ENCODE results near the gene FCRL3. TPM values are rescaled to one million over a fixed set of nuclear protein-coding genes. Genes with fewer than 3 reads are reported as not detected.

FCRL3 gene
- total RNA-seq, 8 experiments from 2014 or later = 0.11 to 1.2 (median 0.23) TPM; not detected in 3

DNA sequence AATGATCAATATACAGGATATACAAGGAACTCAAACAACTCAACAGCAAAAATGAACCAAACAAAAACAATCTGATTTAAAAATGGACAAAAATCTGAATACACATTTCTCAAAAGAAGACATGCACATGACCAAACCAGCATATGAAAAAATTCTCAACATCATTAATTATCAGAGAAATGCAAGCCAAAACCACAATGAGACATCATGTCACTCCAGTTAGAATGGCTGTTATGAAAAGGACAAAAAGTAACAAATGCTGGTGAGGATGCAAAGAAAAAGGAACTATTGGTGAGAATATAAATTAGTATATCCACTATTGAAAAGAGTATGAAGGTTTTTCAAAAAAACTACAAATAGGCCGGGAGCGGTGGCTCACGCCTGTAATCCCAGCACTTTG lies 42.0 kb downstream of the FCRL3 start:
- in situ Hi-C loops (cut with MboI; ENCODE audit: low pct_unique_long_range_greater_than_20kb in 2 of 9, low sequenced_read_pairs in 9 of 9, unreplicated experiment in 9 of 9) = no loop called here
- Histone ChIP-seq H3K4me1 (replicated peaks in 1 of 2) (no peaks in the 10 kb centered on the region), H3K27ac (no peak overlapping the region), H3K4me3 (no peak overlapping the region)
- ATAC-seq (replicated peaks in 6 of 8) = no peak
- WGBS, 10 experiments = 36 to 100% (median 79%) methylated on average over 1 to 3 of the region's 3 CpGs; no CpG with 5 or more reads in 4 of the 10 experiments

DNA sequence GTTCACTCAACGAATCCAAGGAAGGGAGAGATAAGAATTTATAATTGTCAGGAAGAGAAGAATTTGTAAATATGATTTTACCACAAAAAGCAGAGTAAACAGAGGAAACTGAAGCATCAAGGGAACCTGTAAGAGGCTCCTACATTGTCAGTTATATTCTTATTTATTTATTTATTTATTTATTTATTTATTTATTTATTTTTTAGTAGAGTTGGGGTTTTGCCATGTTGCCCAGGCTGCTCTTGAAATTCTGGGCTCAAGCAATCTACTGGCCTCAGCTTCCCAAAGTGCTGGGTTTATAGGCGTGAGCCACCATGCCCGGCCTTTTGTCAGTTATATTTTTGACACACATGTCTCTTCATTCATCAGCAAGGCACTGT lies 47.1 kb downstream of the FCRL3 start:
- H3K4me1 ChIP-seq (replicated peaks in 1 of 2) = no peaks in the 10 kb centered on the region
- H3K4me3 ChIP-seq = no peak overlapping the region
- ATAC-seq (replicated peaks in 6 of 8) = no peak
- H3K27ac ChIP-seq = no peak overlapping the region
- WGBS, 10 experiments = 3 to 78% (median 52%) methylated on average over 1 to 3 of the region's 3 CpGs
- in situ Hi-C loops (cut with MboI; ENCODE audit: low pct_unique_long_range_greater_than_20kb in 2 of 9, low sequenced_read_pairs in 9 of 9, unreplicated experiment in 9 of 9) = no loop called here

DNA sequence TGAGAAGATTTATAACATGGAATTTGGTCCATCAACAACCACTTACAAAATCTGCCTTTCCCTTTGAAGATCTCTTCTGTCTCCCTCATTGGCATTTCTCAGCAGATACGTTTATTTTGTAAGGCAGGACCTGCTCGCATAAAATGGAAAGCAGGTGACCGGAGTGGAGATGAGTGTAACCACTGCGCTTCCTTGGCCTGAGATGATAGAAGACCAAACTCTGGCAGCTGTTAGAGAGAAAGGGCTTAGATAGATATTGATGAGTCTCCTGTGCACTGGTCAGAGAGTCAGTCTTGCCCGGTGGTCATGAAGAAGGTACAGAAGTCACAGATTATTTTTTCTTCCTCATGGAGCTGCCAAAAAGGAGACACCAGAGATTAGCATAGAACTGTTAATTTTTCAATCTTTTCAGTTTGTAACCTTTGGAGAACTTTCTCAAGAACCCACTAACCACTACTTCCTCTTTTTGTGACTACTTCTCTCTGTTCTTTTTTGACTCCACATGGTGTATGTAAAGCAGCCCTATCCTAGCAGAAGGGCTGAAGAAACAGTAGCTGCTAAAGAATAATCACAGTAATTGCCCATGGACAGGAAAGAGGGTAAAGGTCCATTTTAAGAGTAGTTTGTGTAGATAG lies 47.6 kb downstream of the FCRL3 start:
- in situ Hi-C loops (cut with MboI; ENCODE audit: low pct_unique_long_range_greater_than_20kb in 2 of 9, low sequenced_read_pairs in 9 of 9, unreplicated experiment in 9 of 9) = no loop called here
- 13 to 96% (median 74%) methylated on average over 4 to 5 of the region's 5 CpGs; no CpG with 5 or more reads in 1 of the 10 experiments for WGBS, 10 experiments

DNA sequence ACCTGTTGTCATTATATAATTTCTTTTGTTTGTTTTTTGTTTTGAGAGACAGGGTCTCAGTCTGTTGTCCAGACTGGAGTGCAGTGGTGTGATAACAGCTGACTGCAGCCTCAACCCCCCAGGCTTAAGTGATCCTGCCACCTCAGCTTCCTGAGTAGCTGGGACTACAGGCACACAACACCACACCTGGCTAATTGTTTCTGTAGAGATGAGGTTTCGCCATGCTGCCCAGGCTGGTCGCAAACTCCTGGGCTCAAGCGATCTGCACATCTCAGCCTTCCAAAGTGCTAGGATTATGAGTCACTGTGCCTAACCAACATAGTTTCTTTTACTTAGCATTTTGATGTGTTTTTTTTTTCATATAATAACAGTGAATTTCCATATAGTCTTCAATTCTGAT lies 52.3 kb downstream of the FCRL3 start:
- ATAC-seq (replicated peaks in 6 of 8) = no peak
- H3K4me1 ChIP-seq (replicated peaks in 1 of 2) = no peaks in the 10 kb centered on the region
- H3K27ac ChIP-seq = no peak overlapping the region
- H3K4me3 ChIP-seq = no peak overlapping the region
- in situ Hi-C loops (cut with MboI; ENCODE audit: low pct_unique_long_range_greater_than_20kb in 2 of 9, low sequenced_read_pairs in 9 of 9, unreplicated experiment in 9 of 9) = no loop called here
- WGBS, 10 experiments = 37 to 100% (median 92%) methylated on average over 2 to 3 of the region's 3 CpGs; no CpG with 5 or more reads in 4 of the 10 experiments

More for the DNA sequence above, 47.6 kb downstream of the FCRL3 start:
- Histone ChIP-seq H3K27ac (no peak overlapping the region), H3K4me1 (replicated peaks in 1 of 2) (no peaks in the 10 kb centered on the region), H3K4me3 (no peak overlapping the region)
- no peak for ATAC-seq (replicated peaks in 6 of 8)

GRCh38 chr1:157646144-157646543 lies 54.4 kb downstream of the FCRL3 start:
- Histone ChIP-seq H3K27ac (no peak overlapping the region), H3K4me3 (no peak overlapping the region), H3K4me1 (replicated peaks in 1 of 2) (no peaks in the 10 kb centered on the region)
- no peak for ATAC-seq (replicated peaks in 6 of 8)
- in situ Hi-C loops (cut with MboI; ENCODE audit: low pct_unique_long_range_greater_than_20kb in 2 of 9, low sequenced_read_pairs in 9 of 9, unreplicated experiment in 9 of 9) = no loop called here

DNA sequence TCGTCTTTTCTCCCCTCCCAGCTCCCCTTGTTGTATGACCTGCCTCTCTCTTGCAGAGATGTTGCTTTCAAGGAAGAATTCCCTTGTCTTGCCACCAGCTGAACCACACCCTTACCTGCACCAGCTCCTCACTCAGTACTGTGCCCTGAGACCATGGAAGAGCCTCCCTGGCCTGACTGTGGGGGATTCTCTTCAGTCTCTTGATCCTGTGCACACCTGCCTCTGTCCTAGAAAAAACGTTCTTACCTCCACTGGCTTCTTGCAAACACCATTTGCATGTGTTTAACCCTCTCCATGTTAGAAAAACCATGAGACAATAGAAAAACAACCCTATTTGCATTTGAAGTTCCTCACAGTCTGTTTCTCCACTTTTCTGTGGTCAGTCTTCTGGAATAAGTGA lies 59.4 kb downstream of the FCRL3 start:
- ATAC-seq (replicated peaks in 6 of 8) = no peak

DNA sequence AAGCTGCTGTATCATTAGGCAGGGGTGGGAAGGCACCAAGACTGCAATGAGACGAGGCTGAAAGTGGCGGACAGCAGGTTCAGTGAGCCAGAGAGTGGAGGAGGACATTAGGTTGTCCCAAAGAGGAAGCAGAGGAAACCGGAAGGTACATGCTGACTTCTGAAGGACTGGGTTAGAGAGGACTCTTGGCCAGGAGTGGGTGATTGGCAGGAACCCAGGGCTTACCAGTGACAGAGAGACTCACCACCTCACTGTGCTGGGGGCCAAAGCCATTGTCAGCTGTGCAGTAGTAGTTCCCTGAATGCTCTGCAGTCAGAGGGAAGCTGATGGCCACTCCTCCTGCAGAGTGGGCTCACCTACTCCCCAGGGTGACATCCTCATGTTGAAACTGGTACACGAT lies 60.8 kb downstream of the FCRL3 start:
- in situ Hi-C loops (cut with MboI; ENCODE audit: low pct_unique_long_range_greater_than_20kb in 2 of 9, low sequenced_read_pairs in 9 of 9, unreplicated experiment in 9 of 9) = no loop called here
- Histone ChIP-seq H3K4me3 (no peak overlapping the region), H3K27ac (no peak overlapping the region), H3K4me1 (replicated peaks in 1 of 2) (no peaks in the 10 kb centered on the region)
- 0 to 79% (median 59%) methylated on average over 1 to 4 of the region's 4 CpGs; no CpG with 5 or more reads in 3 of the 10 experiments for WGBS, 10 experiments
- no peak for ATAC-seq (replicated peaks in 6 of 8)

More for the DNA sequence above, 59.4 kb downstream of the FCRL3 start:
- in situ Hi-C loops (cut with MboI; ENCODE audit: low pct_unique_long_range_greater_than_20kb in 2 of 9, low sequenced_read_pairs in 9 of 9, unreplicated experiment in 9 of 9) = no loop called here
- 0 to 60% (median 3%) methylated on average over 1 to 2 of the region's 2 CpGs for WGBS, 10 experiments
- no peak overlapping the region for H3K4me3 ChIP-seq
- H3K4me1 ChIP-seq (replicated peaks in 1 of 2) = no peaks in the 10 kb centered on the region
- H3K27ac ChIP-seq = no peak overlapping the region

- H3K27ac ChIP-seq = no peak overlapping the region
- no peaks in the 10 kb centered on the region for H3K4me1 ChIP-seq (replicated peaks in 1 of 2)
- in situ Hi-C loops (cut with MboI; ENCODE audit: low pct_unique_long_range_greater_than_20kb in 2 of 9, low sequenced_read_pairs in 9 of 9, unreplicated experiment in 9 of 9) = no loop called here
- no peak for ATAC-seq (replicated peaks in 6 of 8)
- H3K4me3 ChIP-seq = no peak overlapping the region
- WGBS, 10 experiments = 0 to 100% (median 84%) methylated on average over 1 of the region's 1 CpG
Observed at GRCh38 chr1:157628773-157629172, 71.8 kb downstream of the FCRL3 start.

Other genes with a start within 250 kb of the FCRL3 start
- gene FCRL5, start 148.3 kb downstream of the FCRL3 start, total RNA-seq = 1 to 10 TPM in 1 of 8 experiments, under 1 TPM in 5, not detected in 2; 0.05 to 1.3 (median 0.18) TPM
- under 1 TPM in 5 of 8 experiments, not detected in 3; 0.04 to 0.14 (median 0.10) TPM for gene FCRL4, start 102.7 kb downstream of the FCRL3 start, total RNA-seq
- gene FCRL2, start 76.4 kb upstream of the FCRL3 start, total RNA-seq = under 1 TPM in 4 of 8 experiments, not detected in 4; 0.04 to 0.81 (median 0.15) TPM
- gene FCRL1, start 119.4 kb upstream of the FCRL3 start, total RNA-seq = under 1 TPM in 2 of 8 experiments, not detected in 6; 0.14 to 0.17 TPM
- gene CD5L, start 141.0 kb upstream of the FCRL3 start, total RNA-seq = under 1 TPM in 2 of 8 experiments, not detected in 6; 0.08 to 0.28 TPM